Smooth muscle cell (in vitro differentiated cells): ENCODE results near the gene AUTS2. TPM values are rescaled to one million over a fixed set of nuclear protein-coding genes. Genes with fewer than 3 reads are reported as not detected.

Source experiments
- DNase-seq: peaks from one replicate; lab custom pipeline; 2025; ENCODE audit not compliant: unreplicated experiment; lab: John Stamatoyannopoulos, UW
- H2AFZ ChIP-seq: fragments of 200-600 bp; sonication (generic); 2 replicates; pipeline ENCODE4 v1.6.0; 2016; ENCODE audit warnings: antibody characterized with exemption, low read depth, mild to moderate bottlenecking
- H3F3A ChIP-seq: fragments of 200-600 bp; sonication (generic); 2 replicates; pipeline ENCODE4 v1.6.0; 2017; ENCODE audit warnings: antibody characterized with exemption, low read depth
- H3K27ac ChIP-seq: fragments of 200-600 bp; sonication (generic); 2 replicates; pipeline ENCODE4 v1.5.1; 2016; ENCODE audit warnings: low read depth, mild to moderate bottlenecking
- H3K27me3 ChIP-seq: fragments of 200-600 bp; sonication (generic); 2 replicates; pipeline ENCODE4 v1.6.1; 2016; ENCODE audit warnings: low read depth, mild to moderate bottlenecking
- H3K36me3 ChIP-seq: fragments of 200-600 bp; sonication (generic); 2 replicates; pipeline ENCODE4 v1.5.1; 2016; ENCODE audit warnings: low read depth
- H3K4me1 ChIP-seq: fragments of 200-600 bp; sonication (generic); 2 replicates; pipeline ENCODE4 v1.5.1; 2016; ENCODE audit warnings: low read depth
- H3K4me2 ChIP-seq: fragments of 200-600 bp; sonication (generic); 2 replicates; pipeline ENCODE4 v1.6.0; 2016; ENCODE audit warnings: mild to moderate bottlenecking
- H3K4me3 ChIP-seq: fragments of 200-600 bp; sonication (generic); 2 replicates; pipeline ENCODE4 v1.5.1; 2016; ENCODE audit warnings: mild to moderate bottlenecking
- H3K79me2 ChIP-seq: fragments of 200-600 bp; sonication (generic); 2 replicates; pipeline ENCODE4 v1.6.0; 2016; ENCODE audit warnings: low read depth, mild to moderate bottlenecking
- H3K9ac ChIP-seq: fragments of 200-600 bp; sonication (generic); 2 replicates; pipeline ENCODE4 v1.6.0; 2016; ENCODE audit warnings: low read depth
- H3K9me3 ChIP-seq: fragments of 200-600 bp; sonication (generic); replicated peaks from 2 replicates; pipeline ENCODE4 v1.5.1; 2016; ENCODE audit warnings: low read depth
- H4K20me1 ChIP-seq: fragments of 200-600 bp; sonication (generic); 2 replicates; pipeline ENCODE4 v1.6.0; 2016; ENCODE audit warnings: low read depth
- WGBS: methylation state at CpG from one replicate; pipeline ENCODE4 v1.1.7; 2016; ENCODE audit warnings: low lambda C conversion rate; 5-methylcytosine and 5-hydroxymethylcytosine counted together
- polyA plus RNA-seq: library from polyadenylated mRNA; unstranded; fragments of >200 nt; fragmentation: Nextera tagmentation; extraction: Ambion mirVana; gene quantifications from 2 replicates; pipeline ENCODE4 v1.2.1, GENCODE V29; 2016
- total RNA-seq: library from RNA; depleted of rRNA; stranded (reverse); fragments of >200 nt; gene quantifications from 2 replicates; pipeline ENCODE4 v1.2.3, GENCODE V29; 2014
- TF ChIP-seq, protein P1 (sequence below): fragments of 200-600 bp; sonication (generic); IDR thresholded peaks from 2 replicates; pipeline ENCODE4 v1.5.1; 2017; ENCODE audit warnings: borderline replicate concordance, mild to moderate bottlenecking, antibody characterized with exemption; ENCODE audit not compliant: insufficient read depth, poor library complexity, severe bottlenecking

Gene AUTS2
- total and polyA plus RNA-seq, 2 experiments from 2014 or later: 6.5 to 8.6 TPM

DNA sequence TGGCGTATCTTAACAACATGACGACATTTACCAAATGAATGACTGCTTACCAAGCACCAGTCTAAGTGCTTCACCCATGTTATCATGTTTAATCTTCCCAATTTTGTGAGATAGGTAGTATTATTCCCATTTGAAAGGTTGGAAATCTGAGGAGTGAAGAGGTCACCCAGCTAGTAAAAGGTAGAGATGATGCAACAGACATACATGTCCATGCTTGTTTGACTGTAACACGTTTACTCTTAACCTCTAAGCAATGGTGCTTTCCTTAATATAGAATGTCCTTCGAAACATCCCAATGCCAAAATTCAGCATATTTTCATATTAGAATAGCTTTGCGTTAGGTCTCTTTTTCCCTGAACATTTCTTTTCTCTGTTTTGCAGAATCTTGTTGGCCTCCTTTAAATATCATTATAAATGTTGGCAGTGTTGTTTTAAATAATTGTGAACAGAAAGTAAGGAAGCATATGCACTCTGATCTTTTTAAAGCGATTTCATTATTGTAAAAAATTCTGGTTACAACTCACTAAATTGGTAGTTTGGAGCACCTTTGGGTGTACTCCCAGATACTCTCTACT is 722.8 kb downstream of the AUTS2 start:
- WGBS: 92% methylated on average over 6 of the region's 6 CpGs
- TF ChIP-seq, protein P1, sequence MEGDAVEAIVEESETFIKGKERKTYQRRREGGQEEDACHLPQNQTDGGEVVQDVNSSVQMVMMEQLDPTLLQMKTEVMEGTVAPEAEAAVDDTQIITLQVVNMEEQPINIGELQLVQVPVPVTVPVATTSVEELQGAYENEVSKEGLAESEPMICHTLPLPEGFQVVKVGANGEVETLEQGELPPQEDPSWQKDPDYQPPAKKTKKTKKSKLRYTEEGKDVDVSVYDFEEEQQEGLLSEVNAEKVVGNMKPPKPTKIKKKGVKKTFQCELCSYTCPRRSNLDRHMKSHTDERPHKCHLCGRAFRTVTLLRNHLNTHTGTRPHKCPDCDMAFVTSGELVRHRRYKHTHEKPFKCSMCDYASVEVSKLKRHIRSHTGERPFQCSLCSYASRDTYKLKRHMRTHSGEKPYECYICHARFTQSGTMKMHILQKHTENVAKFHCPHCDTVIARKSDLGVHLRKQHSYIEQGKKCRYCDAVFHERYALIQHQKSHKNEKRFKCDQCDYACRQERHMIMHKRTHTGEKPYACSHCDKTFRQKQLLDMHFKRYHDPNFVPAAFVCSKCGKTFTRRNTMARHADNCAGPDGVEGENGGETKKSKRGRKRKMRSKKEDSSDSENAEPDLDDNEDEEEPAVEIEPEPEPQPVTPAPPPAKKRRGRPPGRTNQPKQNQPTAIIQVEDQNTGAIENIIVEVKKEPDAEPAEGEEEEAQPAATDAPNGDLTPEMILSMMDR: no peak
- no peak for DNase-seq
- no peak overlapping the region for H3K27ac ChIP-seq
- H3K9me3 ChIP-seq: no peaks in the 10 kb centered on the region
- H3K4me3 ChIP-seq: no peak overlapping the region
- no peaks in the 10 kb centered on the region for H3K79me2 ChIP-seq
- no peaks in the 10 kb centered on the region for H3K27me3 ChIP-seq
- no peaks in the 10 kb centered on the region for H3F3A ChIP-seq
- H4K20me1 ChIP-seq: no peaks in the 10 kb centered on the region
- H3K4me1 ChIP-seq: no peaks in the 10 kb centered on the region
- no peak overlapping the region for H3K4me2 ChIP-seq
- H2AFZ ChIP-seq: no peak overlapping the region
- H3K9ac ChIP-seq: no peak overlapping the region
- no peaks in the 10 kb centered on the region for H3K36me3 ChIP-seq

DNA sequence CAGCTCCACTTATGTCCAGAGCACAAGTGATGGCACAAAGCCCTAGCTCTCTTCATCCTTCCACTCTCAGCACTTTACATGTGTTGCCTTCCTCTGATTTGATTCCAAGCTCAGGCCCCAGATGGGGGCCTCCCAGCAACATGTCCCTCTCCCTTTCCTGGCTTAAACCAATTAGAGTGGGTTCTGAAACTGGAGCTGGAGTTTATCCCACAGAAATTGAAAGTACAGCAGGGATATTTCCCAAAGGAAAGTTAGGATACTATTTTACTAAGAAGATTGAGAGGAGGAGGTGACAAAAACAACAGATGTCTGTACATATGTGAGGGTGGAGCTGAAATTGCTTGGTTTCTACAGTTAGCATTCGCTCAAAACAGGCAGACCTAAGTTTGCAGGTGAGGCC is 724.6 kb downstream of the AUTS2 start:
- Histone ChIP-seq H3K36me3 (no peaks in the 10 kb centered on the region), H3K27ac (no peak overlapping the region), H3K4me2 (no peak overlapping the region), H3K9ac (no peak overlapping the region), H3K27me3 (no peaks in the 10 kb centered on the region), H3K9me3 (no peaks in the 10 kb centered on the region), H3K79me2 (no peaks in the 10 kb centered on the region), H3F3A (no peaks in the 10 kb centered on the region), H4K20me1 (no peaks in the 10 kb centered on the region), H3K4me3 (no peak overlapping the region), H3K4me1 (no peaks in the 10 kb centered on the region), H2AFZ (no peak overlapping the region)
- DNase-seq: no peak
- WGBS: 96% methylated on average over 1 of the region's 1 CpG
- TF ChIP-seq, protein P1: no peak

DNA sequence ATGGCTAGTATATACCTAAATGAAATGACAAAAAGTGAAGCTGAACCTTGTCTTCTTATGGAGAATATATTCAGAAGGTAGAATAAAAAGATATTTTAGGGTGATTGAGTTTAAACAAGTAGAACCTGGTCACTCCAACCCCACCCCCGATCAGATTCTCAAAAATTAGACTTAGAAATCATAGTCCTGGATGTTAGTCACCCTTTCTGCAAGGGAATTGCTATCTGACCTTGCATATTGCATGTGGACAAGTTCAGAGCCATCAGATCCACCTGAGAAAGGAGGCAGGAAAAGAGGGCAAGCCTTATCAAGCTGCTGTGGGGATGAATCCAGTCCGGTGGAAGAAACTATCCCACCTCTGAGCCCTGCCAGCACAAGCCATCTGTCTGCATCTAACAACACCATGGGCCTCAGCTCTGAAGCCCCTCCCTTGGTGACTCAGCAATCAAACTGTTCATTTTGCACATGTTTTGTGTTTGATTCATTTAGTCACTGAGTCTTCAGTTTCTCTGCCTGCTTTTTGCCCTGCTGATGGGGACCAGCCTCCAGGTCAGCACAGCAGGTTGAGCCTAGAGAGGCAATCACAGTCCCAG is 727.3 kb downstream of the AUTS2 start:
- H3K4me1 ChIP-seq: no peaks in the 10 kb centered on the region
- TF ChIP-seq, protein P1: no peak
- no peaks in the 10 kb centered on the region for H3K9me3 ChIP-seq
- no peak overlapping the region for H3K27ac ChIP-seq
- H3K79me2 ChIP-seq: no peaks in the 10 kb centered on the region
- 55% methylated on average over 2 of the region's 2 CpGs for WGBS
- H3K9ac ChIP-seq: no peak overlapping the region
- no peak overlapping the region for H3K4me3 ChIP-seq
- H4K20me1 ChIP-seq: no peaks in the 10 kb centered on the region
- H3K4me2 ChIP-seq: no peak overlapping the region
- H3K27me3 ChIP-seq: no peaks in the 10 kb centered on the region
- no peak overlapping the region for H2AFZ ChIP-seq
- H3K36me3 ChIP-seq: no peaks in the 10 kb centered on the region
- no peak for DNase-seq
- H3F3A ChIP-seq: no peaks in the 10 kb centered on the region

DNA sequence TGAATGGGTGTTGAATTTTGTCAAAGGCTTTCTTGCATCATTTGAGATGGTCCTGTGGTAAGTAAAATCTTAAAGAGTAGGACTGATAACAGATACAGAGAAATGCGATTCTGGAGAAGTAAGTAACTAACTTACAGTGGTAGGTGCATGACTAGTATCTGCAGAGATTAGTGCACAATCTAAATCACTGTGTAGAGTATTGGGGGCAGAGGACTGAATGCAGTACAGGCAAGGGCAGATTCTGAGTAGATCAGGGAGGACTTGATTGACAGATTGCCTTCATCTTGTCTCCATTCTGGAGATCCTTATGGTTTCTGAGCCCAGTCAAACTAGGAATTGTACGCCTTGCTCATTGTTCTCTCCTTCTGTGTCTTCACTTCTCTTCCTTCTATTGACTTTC is 736.0 kb downstream of the AUTS2 start:
- WGBS: 96% methylated on average over 2 of the region's 2 CpGs
- no peaks in the 10 kb centered on the region for H4K20me1 ChIP-seq
- no peak overlapping the region for H3K4me3 ChIP-seq
- H3K9me3 ChIP-seq: no peaks in the 10 kb centered on the region
- H3K79me2 ChIP-seq: no peaks in the 10 kb centered on the region
- no peak overlapping the region for H3K9ac ChIP-seq
- TF ChIP-seq, protein P1: no peak
- H3F3A ChIP-seq: no peaks in the 10 kb centered on the region
- H3K4me1 ChIP-seq: no peaks in the 10 kb centered on the region
- no peak overlapping the region for H3K4me2 ChIP-seq
- H3K36me3 ChIP-seq: no peaks in the 10 kb centered on the region
- no peak for DNase-seq
- H3K27me3 ChIP-seq: no peaks in the 10 kb centered on the region
- no peak overlapping the region for H2AFZ ChIP-seq
- H3K27ac ChIP-seq: no peak overlapping the region
